H9 (cell line): ENCODE measurements around the gene LRCH1. TPM values are rescaled to one million over a fixed set of nuclear protein-coding genes. Genes with fewer than 3 reads are reported as not detected.

ENCODE experiments used
- DNase-seq: peaks from one replicate; pipeline ENCODE4 v3.0.0-alpha.2; 2017
- H2AFZ ChIP-seq: one replicate; pipeline ENCODE4 v1.6.1; 2013; ENCODE audit warnings: mild to moderate bottlenecking, low read length, control low read depth, moderate library complexity
- H2AK5ac ChIP-seq: 2 replicates; pipeline ENCODE4 v1.6.1; 2013; ENCODE audit warnings: low read length, control low read depth, mixed read lengths; ENCODE audit not compliant: insufficient read length
- H2BK120ac ChIP-seq: one replicate; pipeline ENCODE4 v1.6.1; 2013; ENCODE audit warnings: low read depth, mild to moderate bottlenecking, low read length, control low read depth, inconsistent platforms; ENCODE audit not compliant: poor library complexity, severe bottlenecking
- H2BK12ac ChIP-seq: 2 replicates; pipeline ENCODE4 v1.6.1; 2013; ENCODE audit warnings: low read length, control low read depth, mixed read lengths, low read depth; ENCODE audit not compliant: insufficient read length
- H2BK15ac ChIP-seq: 2 replicates; pipeline ENCODE4 v1.6.1; 2013; ENCODE audit warnings: low read depth, low read length, control low read depth
- H2BK20ac ChIP-seq: one replicate; pipeline ENCODE4 v1.6.1; 2013; ENCODE audit warnings: low read depth, mild to moderate bottlenecking, low read length, control low read depth, inconsistent platforms; ENCODE audit not compliant: poor library complexity, severe bottlenecking
- H2BK5ac ChIP-seq: 2 replicates; pipeline ENCODE4 v1.6.1; 2013; ENCODE audit warnings: low read length, control low read depth, mixed read lengths; ENCODE audit not compliant: insufficient read length
- H3K14ac ChIP-seq: 2 replicates; pipeline ENCODE4 v1.6.1; 2013; ENCODE audit warnings: low read length, control low read depth; ENCODE audit not compliant: insufficient read depth
- H3K18ac ChIP-seq: 2 replicates; pipeline ENCODE4 v1.6.1; 2013; ENCODE audit warnings: low read depth, mild to moderate bottlenecking, mixed read lengths, low read length, control low read depth; ENCODE audit not compliant: insufficient read length
- H3K23ac ChIP-seq: 2 replicates; pipeline ENCODE4 v1.6.1; 2013; ENCODE audit warnings: low read length, control low read depth, mixed read lengths, low read depth; ENCODE audit not compliant: insufficient read length
- H3K23me2 ChIP-seq: 2 replicates; pipeline ENCODE4 v1.6.1; 2013; ENCODE audit warnings: low read depth, mild to moderate bottlenecking, mixed read lengths, low read length, control low read depth; ENCODE audit not compliant: insufficient read length, poor library complexity, severe bottlenecking
- H3K27ac ChIP-seq: 2 replicates; pipeline ENCODE4 v1.5.1; 2013; ENCODE audit warnings: low read length, control low read depth, mixed read lengths, low read depth; ENCODE audit not compliant: insufficient read length
- H3K27me3 ChIP-seq: 2 replicates; pipeline ENCODE4 v1.6.1; 2013; ENCODE audit warnings: low read length, control low read depth, inconsistent platforms; ENCODE audit not compliant: insufficient read depth
- H3K4ac ChIP-seq: 2 replicates; pipeline ENCODE4 v1.6.1; 2013; ENCODE audit warnings: low read depth, mild to moderate bottlenecking, control low read depth, inconsistent platforms, low read length, moderate library complexity
- H3K4me1 ChIP-seq: 2 replicates; pipeline ENCODE4 v1.6.1; 2013; ENCODE audit warnings: low read length, control low read depth, inconsistent platforms; ENCODE audit not compliant: insufficient read depth
- H3K4me2 ChIP-seq: 2 replicates; pipeline ENCODE4 v1.6.1; 2013; ENCODE audit warnings: low read length, control low read depth, mixed read lengths; ENCODE audit not compliant: insufficient read length, insufficient read depth
- H3K56ac ChIP-seq: 2 replicates; pipeline ENCODE4 v1.6.1; 2013; ENCODE audit warnings: low read depth, mild to moderate bottlenecking, mixed read lengths, low read length, control low read depth; ENCODE audit not compliant: insufficient read length
- H3K79me1 ChIP-seq: 2 replicates; pipeline ENCODE4 v1.6.1; 2013; ENCODE audit warnings: low read depth, mild to moderate bottlenecking, moderate library complexity, low read length, control low read depth, inconsistent platforms; ENCODE audit not compliant: insufficient read depth, poor library complexity, severe bottlenecking
- H3K79me2 ChIP-seq: 2 replicates; pipeline ENCODE4 v1.6.1; 2013; ENCODE audit warnings: low read length, control low read depth, inconsistent platforms; ENCODE audit not compliant: insufficient read depth
- H3K9ac ChIP-seq: 2 replicates; pipeline ENCODE4 v1.6.1; 2013; ENCODE audit warnings: low read length, control low read depth, mixed read lengths; ENCODE audit not compliant: insufficient read length; ENCODE audit errors: extremely low read depth
- H3K9me3 ChIP-seq: one replicate; pipeline ENCODE4 v1.6.1; 2013; ENCODE audit warnings: low read depth, low read length, inconsistent platforms; ENCODE audit not compliant: control insufficient read depth
- H3T11ph ChIP-seq: one replicate; pipeline ENCODE4 v1.6.1; 2013; ENCODE audit warnings: mild to moderate bottlenecking, low read length, control low read depth, inconsistent platforms
- H4K20me1 ChIP-seq: one replicate; pipeline ENCODE4 v1.6.1; 2013; ENCODE audit not compliant: control insufficient read depth, insufficient read length, insufficient read depth
- H4K5ac ChIP-seq: 2 replicates; pipeline ENCODE4 v1.6.1; 2013; ENCODE audit warnings: low read depth, mild to moderate bottlenecking, mixed read lengths, low read length, control low read depth; ENCODE audit not compliant: insufficient read length
- H4K8ac ChIP-seq: replicated peaks from 2 replicates; pipeline ENCODE4 v1.6.1; 2013; ENCODE audit warnings: low read length, control low read depth, mixed read lengths, low read depth; ENCODE audit not compliant: insufficient read length
- H4K91ac ChIP-seq: 2 replicates; pipeline ENCODE4 v1.6.1; 2013; ENCODE audit warnings: low read depth, mild to moderate bottlenecking, moderate library complexity, mixed read lengths, low read length, control low read depth; ENCODE audit not compliant: insufficient read length
- H3K27ac Mint-ChIP-seq, 3 experiments: 2 replicates in 2 of 3; 3 replicates in 1 of 3; pipeline ENCODE4 v1.8.0; 2020 to 2021; ENCODE audit warnings: mixed read lengths in 3 of 3, mild to moderate bottlenecking in 1 of 3, moderate library complexity in 1 of 3
- H3K27me3 Mint-ChIP-seq: 2 replicates; pipeline ENCODE4 v1.8.0; 2021; ENCODE audit warnings: low read depth, mild to moderate bottlenecking, moderate library complexity, mixed read lengths
- H3K36me3 Mint-ChIP-seq, 3 experiments: 2 replicates in 2 of 3; 3 replicates in 1 of 3; pipeline ENCODE4 v1.8.0; 2020 to 2021; ENCODE audit warnings: low read depth in 3 of 3, mixed read lengths in 3 of 3; ENCODE audit not compliant: insufficient read depth in 1 of 3
- H3K4me1 Mint-ChIP-seq, 2 experiments: 2 replicates each; pipeline ENCODE4 v1.8.0; 2020; ENCODE audit warnings: mixed read lengths in 2 of 2
- H3K4me3 Mint-ChIP-seq, 2 experiments: 2 replicates in 1 of 2; 3 replicates in 1 of 2; pipeline ENCODE4 v1.8.0; 2020 to 2021; ENCODE audit warnings: mild to moderate bottlenecking in 2 of 2, mixed read lengths in 2 of 2, moderate library complexity in 1 of 2
- H3K9me3 Mint-ChIP-seq, 2 experiments: 2 replicates in 1 of 2; 3 replicates in 1 of 2; pipeline ENCODE4 v1.8.0; 2020; ENCODE audit warnings: mild to moderate bottlenecking in 2 of 2, mixed read lengths in 2 of 2, moderate library complexity in 1 of 2
- WGBS: extraction: QIAGEN DNeasy Blood & Tissue Kit; methylation state at CpG from one replicate; pipeline ENCODE4 v1.1.7; 2013; ENCODE audit warnings: missing lambda C conversion rate, low lambda C conversion rate, mixed read lengths; ENCODE audit not compliant: insufficient read length; ENCODE audit errors: extremely low coverage; 5-methylcytosine and 5-hydroxymethylcytosine counted together
- total RNA-seq: library from RNA; stranded (reverse); gene quantifications from 2 replicates; pipeline ENCODE4 v1.2.1, GENCODE V29; 2021
- TF ChIP-seq, protein P1 (sequence below): fragments of 200-600 bp; sonication (generic); conservative IDR thresholded peaks from 3 replicates; pipeline ENCODE4 v1.8.0; 2021; ENCODE audit warnings: antibody characterized with exemption, mild to moderate bottlenecking

The LRCH1 gene
- total RNA-seq, 1 experiment from 2014 or later: 8.0 TPM

DNA sequence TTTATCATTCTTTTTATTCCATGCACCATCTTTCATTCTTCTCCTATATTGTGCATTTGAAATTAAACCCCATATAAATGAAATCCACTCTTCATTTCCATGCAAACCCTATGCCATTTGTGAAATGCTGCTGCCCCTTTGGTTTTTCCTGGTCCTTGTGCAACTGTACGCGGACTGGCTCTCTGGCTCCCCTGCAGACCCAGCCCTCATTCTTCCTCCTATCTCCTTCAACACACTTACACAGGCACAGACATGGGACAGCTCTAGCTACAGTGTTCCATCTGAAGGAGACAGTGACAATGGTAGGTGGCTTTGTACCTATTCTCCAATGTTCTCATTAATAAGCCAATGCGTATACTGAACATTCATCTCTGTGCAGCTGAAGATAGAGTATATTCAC, 162.4 kb downstream of the LRCH1 start:
- H3K9me3 Mint-ChIP-seq: no peaks in the 10 kb centered on the region
- no peak overlapping the region for H3K4me3 Mint-ChIP-seq
- no peak overlapping the region for H2AFZ ChIP-seq
- H3K56ac ChIP-seq: no peak overlapping the region
- no peak overlapping the region for H3K4ac ChIP-seq
- WGBS: no CpG with 5 or more reads among the region's 3 CpGs
- H3K4me1 Mint-ChIP-seq: peaks cover 11% of the 10 kb centered on the region in 2 experiments
- H4K91ac ChIP-seq: no peak overlapping the region
- H2BK15ac ChIP-seq: no peak overlapping the region
- H3K4me2 ChIP-seq: no peak overlapping the region
- H2BK5ac ChIP-seq: no peak overlapping the region
- H3K36me3 Mint-ChIP-seq: no peaks in the 10 kb centered on the region; a peak in 1 of 7 replicates
- H3K18ac ChIP-seq: no peak overlapping the region
- no peaks in the 10 kb centered on the region for H3K9me3 ChIP-seq
- H3K79me1 ChIP-seq: no peaks in the 10 kb centered on the region
- no peak overlapping the region for H2BK120ac ChIP-seq
- H4K20me1 ChIP-seq: no peaks in the 10 kb centered on the region
- no peaks in the 10 kb centered on the region for H3K27me3 ChIP-seq
- H3K27ac ChIP-seq: no peak overlapping the region
- H4K8ac ChIP-seq: no peak overlapping the region
- no peaks in the 10 kb centered on the region for H3K79me2 ChIP-seq
- TF ChIP-seq, protein P1, sequence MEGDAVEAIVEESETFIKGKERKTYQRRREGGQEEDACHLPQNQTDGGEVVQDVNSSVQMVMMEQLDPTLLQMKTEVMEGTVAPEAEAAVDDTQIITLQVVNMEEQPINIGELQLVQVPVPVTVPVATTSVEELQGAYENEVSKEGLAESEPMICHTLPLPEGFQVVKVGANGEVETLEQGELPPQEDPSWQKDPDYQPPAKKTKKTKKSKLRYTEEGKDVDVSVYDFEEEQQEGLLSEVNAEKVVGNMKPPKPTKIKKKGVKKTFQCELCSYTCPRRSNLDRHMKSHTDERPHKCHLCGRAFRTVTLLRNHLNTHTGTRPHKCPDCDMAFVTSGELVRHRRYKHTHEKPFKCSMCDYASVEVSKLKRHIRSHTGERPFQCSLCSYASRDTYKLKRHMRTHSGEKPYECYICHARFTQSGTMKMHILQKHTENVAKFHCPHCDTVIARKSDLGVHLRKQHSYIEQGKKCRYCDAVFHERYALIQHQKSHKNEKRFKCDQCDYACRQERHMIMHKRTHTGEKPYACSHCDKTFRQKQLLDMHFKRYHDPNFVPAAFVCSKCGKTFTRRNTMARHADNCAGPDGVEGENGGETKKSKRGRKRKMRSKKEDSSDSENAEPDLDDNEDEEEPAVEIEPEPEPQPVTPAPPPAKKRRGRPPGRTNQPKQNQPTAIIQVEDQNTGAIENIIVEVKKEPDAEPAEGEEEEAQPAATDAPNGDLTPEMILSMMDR: no peak
- no peak overlapping the region for H3K14ac ChIP-seq
- H3T11ph ChIP-seq: no peak overlapping the region
- H3K23ac ChIP-seq: no peak overlapping the region
- no peak overlapping the region for H3K27ac Mint-ChIP-seq
- H2AK5ac ChIP-seq: no peak overlapping the region
- H2BK12ac ChIP-seq: no peak overlapping the region
- H3K4me1 ChIP-seq: no peaks in the 10 kb centered on the region; the same call in 1 of the 2 replicates
- no peak overlapping the region for H2BK20ac ChIP-seq
- H3K27me3 Mint-ChIP-seq: no peaks in the 10 kb centered on the region
- no peak for DNase-seq
- no peaks in the 10 kb centered on the region for H3K23me2 ChIP-seq
- no peak overlapping the region for H3K9ac ChIP-seq
- no peak overlapping the region for H4K5ac ChIP-seq
